HUES64 (cell line): Measurements from ENCODE around the gene TEX55. TPM values are rescaled to one million over a fixed set of nuclear protein-coding genes. Genes with fewer than 3 reads are reported as not detected.
"Not testable (repeated sequence)": the region's sequence is repeated elsewhere in the genome, so short reads cannot be mapped to it uniquely, and the experiment has no call there.

Experiments used
- H3K27ac ChIP-seq: 2 replicates; pipeline ENCODE4 v1.7.0; 2013; ENCODE audit warnings: low read depth, low read length, inconsistent platforms
- H3K27me3 ChIP-seq: 2 replicates; pipeline ENCODE4 v1.6.1; 2013; ENCODE audit warnings: mild to moderate bottlenecking, low read length; ENCODE audit not compliant: insufficient read depth
- H3K36me3 ChIP-seq: 2 replicates; pipeline ENCODE4 v1.6.1; 2013; ENCODE audit warnings: mild to moderate bottlenecking, low read length; ENCODE audit not compliant: insufficient read depth
- H3K4me1 ChIP-seq: 2 replicates; pipeline ENCODE4 v1.6.1; 2013; ENCODE audit warnings: mild to moderate bottlenecking, low read length, moderate library complexity; ENCODE audit not compliant: insufficient read depth
- H3K4me3 ChIP-seq: 2 replicates; pipeline ENCODE4 v1.5.1; 2013; ENCODE audit warnings: mild to moderate bottlenecking, low read length, moderate library complexity
- H3K9ac ChIP-seq: 2 replicates; pipeline ENCODE4 v1.6.1; 2013; ENCODE audit warnings: mild to moderate bottlenecking, low read depth, low read length
- H3K9me3 ChIP-seq: 2 replicates; pipeline ENCODE4 v1.6.1; 2013; ENCODE audit warnings: low read depth, low read length; ENCODE audit not compliant: insufficient read depth
- WGBS: fragments of 150-250, 120-280 bp; methylation state at CpG from one replicate; pipeline ENCODE4 v1.1.7; 2013; ENCODE audit warnings: missing lambda C conversion rate; 5-methylcytosine and 5-hydroxymethylcytosine counted together
- polyA plus RNA-seq, 2 experiments: library from polyadenylated mRNA; stranded (reverse); fragments of 50-300 nt; gene quantifications; one replicate each; pipeline ENCODE4 v1.2.3, GENCODE V29; 2013

TEX55 gene
- not detected for polyA plus RNA-seq (2013, experiment 1 of 2)
- not detected for polyA plus RNA-seq (2013, experiment 2 of 2)

DNA sequence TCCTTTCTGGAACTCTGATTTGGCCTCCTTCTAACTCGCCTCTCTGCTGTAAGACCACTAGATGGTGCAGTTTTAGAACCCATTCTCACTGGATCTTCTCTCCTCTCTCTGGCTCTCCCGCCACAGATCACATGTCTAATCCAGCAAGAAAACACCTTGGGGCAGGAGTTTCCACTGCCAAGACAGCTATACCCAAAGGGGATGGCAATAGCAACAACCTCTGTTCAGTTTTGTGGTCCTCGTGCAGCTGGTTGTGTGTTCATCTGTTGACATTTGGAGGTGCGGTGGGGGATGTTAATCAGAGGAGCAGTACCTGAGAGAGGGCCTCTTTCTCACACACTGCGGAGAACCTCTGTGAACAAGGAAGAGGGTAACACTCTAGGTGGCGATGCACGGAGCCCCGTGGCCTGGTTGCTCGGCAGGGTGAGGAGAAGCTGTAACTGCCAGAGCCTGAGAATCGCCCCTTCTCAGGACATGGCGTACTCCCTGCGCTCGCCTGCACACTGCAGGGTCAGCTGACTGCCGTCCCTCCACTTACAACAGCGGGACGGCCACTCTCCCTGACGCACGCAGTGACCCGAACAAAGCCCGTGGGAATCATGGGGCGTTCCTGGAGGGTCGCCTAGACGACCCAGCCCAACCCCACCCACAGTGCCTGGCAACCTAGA is at the start of gene TEX55:
Gene TEX55, plus strand, starts transcription at position 666 of the 668 bp plus-strand sequence. CDS start 25 bp downstream, outside the sequence.
- H3K27me3 ChIP-seq = no peaks in the 10 kb centered on the region
- no peaks in the 10 kb centered on the region for H3K36me3 ChIP-seq
- H3K4me1 ChIP-seq = no peaks in the 10 kb centered on the region
- no peaks in the 10 kb centered on the region for H3K9me3 ChIP-seq
- H3K9ac ChIP-seq = no peak within 1 kb of the TSS
- H3K4me3 ChIP-seq = no peak within 1 kb of the TSS
- WGBS = 81% methylated on average over 23 of the region's 23 CpGs
- no peak within 1 kb of the TSS for H3K27ac ChIP-seq

DNA sequence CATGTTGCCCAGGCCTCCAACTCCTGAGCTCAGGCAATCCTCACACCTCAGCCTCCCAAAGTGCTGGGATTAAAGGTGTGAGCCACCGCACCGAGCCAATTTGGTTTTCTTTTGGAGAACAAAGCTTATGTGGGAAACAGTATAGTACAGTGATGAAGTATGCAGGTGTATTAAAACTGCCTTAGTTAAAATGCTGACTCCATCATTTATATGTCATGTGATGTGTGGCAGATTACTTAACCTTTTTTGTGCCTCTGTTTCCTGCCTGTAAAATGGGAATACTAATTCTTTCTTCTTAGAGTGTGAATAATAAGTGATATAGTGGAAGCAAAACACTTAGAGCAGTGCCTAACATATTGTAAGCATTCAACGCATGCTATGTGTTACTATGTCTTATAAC is 48.0 kb upstream of the TEX55 start:
- Histone ChIP-seq H3K4me1 (peaks cover 3% of the 10 kb centered on the region; the same call in 1 of the 2 replicates), H3K36me3 (no peaks in the 10 kb centered on the region), H3K27ac (no peak overlapping the region), H3K9ac (no peak overlapping the region), H3K9me3 (peaks cover 4% of the 10 kb centered on the region; the same call in 1 of the 2 replicates), H3K4me3 (no peak overlapping the region), H3K27me3 (no peaks in the 10 kb centered on the region)
- 98% methylated on average over 3 of the region's 3 CpGs for WGBS

DNA sequence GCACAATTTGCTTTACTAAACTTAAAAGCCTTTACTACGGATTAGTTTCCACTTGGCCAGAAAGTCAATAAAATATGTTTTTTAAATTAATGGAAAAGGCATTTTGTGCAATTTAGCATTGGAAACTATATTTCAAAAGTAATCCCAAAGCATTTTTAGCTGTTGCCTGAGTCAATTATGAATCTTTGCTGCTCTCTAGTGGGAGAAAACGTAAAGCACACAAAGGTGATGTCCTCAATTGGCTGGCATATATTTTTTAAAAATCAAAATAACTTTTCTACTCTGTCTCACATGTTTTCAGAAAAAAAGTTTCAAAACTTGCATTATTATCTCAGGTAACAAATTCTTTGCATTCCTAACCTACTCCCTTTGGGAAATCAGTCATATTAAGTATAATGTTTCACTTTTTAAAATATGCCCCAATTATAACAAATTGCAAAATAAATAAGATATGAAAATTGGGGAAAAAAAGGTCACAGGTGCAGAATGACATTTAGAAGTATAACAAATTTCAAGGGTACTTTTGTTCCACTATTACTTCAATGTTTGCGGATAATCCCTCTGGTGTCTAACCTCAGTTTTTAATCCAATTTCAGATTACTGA is 47.2 kb upstream of the TEX55 start:
- Histone ChIP-seq H3K27ac (no peak overlapping the region), H3K27me3 (no peaks in the 10 kb centered on the region), H3K36me3 (no peaks in the 10 kb centered on the region), H3K4me1 (peaks cover 3% of the 10 kb centered on the region; the same call in 1 of the 2 replicates), H3K9me3 (peaks cover 4% of the 10 kb centered on the region; the same call in 1 of the 2 replicates), H3K9ac (no peak overlapping the region), H3K4me3 (no peak overlapping the region)
- 36% methylated on average over 2 of the region's 3 CpGs for WGBS

- H3K27ac ChIP-seq = no peak overlapping the region
- H3K27me3 ChIP-seq = no peaks in the 10 kb centered on the region
- H3K9me3 ChIP-seq = peaks cover 4% of the 10 kb centered on the region; the same call in 1 of the 2 replicates
- WGBS = 88% methylated on average over 2 of the region's 2 CpGs
- H3K4me1 ChIP-seq = no peaks in the 10 kb centered on the region
- H3K4me3 ChIP-seq = no peak overlapping the region
- H3K9ac ChIP-seq = no peak overlapping the region
- H3K36me3 ChIP-seq = no peaks in the 10 kb centered on the region
Observed at GRCh38 chr3:119099785-119100184, 46.2 kb upstream of the TEX55 start.

DNA sequence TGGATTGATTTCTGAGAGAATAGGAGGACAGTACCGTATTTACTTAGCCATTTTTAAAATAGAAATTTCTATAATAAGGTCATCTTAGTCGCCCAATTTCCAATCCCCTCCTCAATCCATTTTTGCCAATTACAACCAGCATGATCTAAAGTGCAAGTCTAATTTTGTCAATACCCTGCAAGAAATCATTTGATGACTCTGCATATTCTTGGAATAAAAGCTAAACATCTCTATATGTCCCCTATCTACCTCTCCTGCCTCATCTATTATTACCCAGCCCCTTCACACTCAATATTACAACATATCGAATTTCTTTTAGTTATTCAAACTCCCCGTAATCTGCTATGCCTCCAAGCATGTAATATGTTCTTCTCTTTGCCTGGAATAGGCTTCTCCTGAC is 41.9 kb upstream of the TEX55 start:
- WGBS = 88% methylated on average over 3 of the region's 4 CpGs
- H3K4me1 ChIP-seq = no peaks in the 10 kb centered on the region
- no peaks in the 10 kb centered on the region for H3K36me3 ChIP-seq
- H3K9me3 ChIP-seq = peaks cover 4% of the 10 kb centered on the region; the same call in 1 of the 2 replicates
- H3K9ac ChIP-seq = no peak overlapping the region
- H3K27me3 ChIP-seq = no peaks in the 10 kb centered on the region
- no peak overlapping the region for H3K4me3 ChIP-seq
- no peak overlapping the region for H3K27ac ChIP-seq

DNA sequence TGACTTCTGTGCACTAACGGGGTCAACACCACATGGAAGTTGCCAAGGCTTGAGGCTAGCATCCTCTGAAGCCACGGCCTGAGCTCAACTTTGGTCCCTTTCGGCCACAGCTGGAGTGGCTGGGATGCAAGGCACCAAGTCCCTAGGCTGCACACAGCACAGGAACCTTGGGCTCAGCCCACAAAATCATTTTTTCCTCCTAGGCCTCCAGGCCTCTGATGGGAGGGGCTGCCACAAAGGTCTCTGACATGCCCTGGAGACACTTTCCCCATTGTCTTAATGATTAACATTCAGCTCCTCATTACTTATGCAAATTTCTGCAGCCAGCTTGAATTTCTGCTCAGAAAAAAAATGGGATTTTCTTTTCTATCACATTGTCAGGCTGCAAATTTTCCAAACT is 27.6 kb upstream of the TEX55 start:
- not testable (repeated sequence) for H3K36me3 ChIP-seq, H3K9ac ChIP-seq, H3K4me3 ChIP-seq, H3K4me1 ChIP-seq, H3K27ac ChIP-seq, H3K27me3 ChIP-seq
- WGBS = 70% methylated on average over 3 of the region's 3 CpGs
- peaks cover 77% of the 10 kb centered on the region for H3K9me3 ChIP-seq

GRCh38 chr3:119120480-119120879 is 25.5 kb upstream of the TEX55 start:
- WGBS = 60% methylated on average over 1 of the region's 2 CpGs
- H3K27me3 ChIP-seq = no peaks in the 10 kb centered on the region
- H3K27ac ChIP-seq = peak overlapping the region; percentile 79; the same call in 1 of the 2 replicates
- H3K36me3 ChIP-seq = no peaks in the 10 kb centered on the region
- H3K4me1 ChIP-seq = peaks cover 3% of the 10 kb centered on the region; the same call in 1 of the 2 replicates
- no peak overlapping the region for H3K9ac ChIP-seq
- H3K4me3 ChIP-seq = no peak overlapping the region
- H3K9me3 ChIP-seq = peaks cover 58% of the 10 kb centered on the region

DNA sequence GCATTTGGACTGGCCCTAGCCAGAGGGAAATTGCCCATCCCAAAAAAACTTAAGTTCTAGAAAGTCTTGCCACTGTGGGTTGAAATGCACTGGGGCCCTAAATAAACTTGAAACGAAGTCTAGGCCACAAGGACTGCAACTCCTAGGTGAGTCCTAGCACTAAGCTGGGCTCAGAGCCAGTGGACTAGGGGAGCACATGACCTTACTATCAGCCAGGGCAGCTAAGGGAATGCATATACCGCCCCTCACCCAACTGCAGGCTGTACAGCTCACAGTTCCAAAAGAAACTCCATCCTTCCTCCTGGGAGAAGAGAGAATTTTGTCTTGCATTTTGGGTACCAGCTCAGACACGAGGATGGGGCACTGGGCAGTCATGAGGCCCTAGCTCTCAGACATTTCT is 23.6 kb upstream of the TEX55 start:
- Histone ChIP-seq H3K9me3 (peaks cover 39% of the 10 kb centered on the region), H3K4me1 (peaks cover 3% of the 10 kb centered on the region; the same call in 1 of the 2 replicates), H3K9ac (no peak overlapping the region), H3K27ac (no peak overlapping the region), H3K27me3 (no peaks in the 10 kb centered on the region), H3K4me3 (no peak overlapping the region), H3K36me3 (no peaks in the 10 kb centered on the region)
- 87% methylated on average over 2 of the region's 3 CpGs for WGBS

DNA sequence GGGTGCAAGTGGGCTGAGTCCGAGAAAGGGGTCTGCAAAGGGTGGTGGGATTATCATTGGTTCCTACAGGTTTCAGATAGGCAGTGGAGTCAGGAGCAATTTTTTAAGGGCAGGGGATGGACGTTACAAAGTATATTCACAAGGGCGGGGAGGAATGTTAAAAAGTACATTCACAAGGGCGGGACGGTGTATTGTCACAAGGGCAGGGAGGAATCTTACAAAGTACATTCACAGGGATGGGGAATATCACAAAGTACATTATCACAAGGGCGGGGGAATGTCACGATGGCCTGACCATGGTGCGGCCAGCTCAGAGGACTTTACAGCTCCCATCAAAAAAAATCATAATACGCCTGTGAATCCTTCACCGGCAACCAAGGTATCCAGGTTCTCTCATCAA is 20.6 kb upstream of the TEX55 start:
- no peaks in the 10 kb centered on the region for H3K36me3 ChIP-seq
- H3K27ac ChIP-seq = no peak overlapping the region
- H3K9me3 ChIP-seq = peaks cover 10% of the 10 kb centered on the region; the same call in 1 of the 2 replicates
- 95% methylated on average over 10 of the region's 10 CpGs for WGBS
- no peak overlapping the region for H3K4me3 ChIP-seq
- H3K27me3 ChIP-seq = no peaks in the 10 kb centered on the region
- H3K9ac ChIP-seq = no peak overlapping the region
- H3K4me1 ChIP-seq = peaks cover 3% of the 10 kb centered on the region

GRCh38 chr3:119125742-119126504 is 20.0 kb upstream of the TEX55 start:
- Histone ChIP-seq H3K36me3 (no peaks in the 10 kb centered on the region), H3K9me3 (peaks cover 10% of the 10 kb centered on the region; the same call in 1 of the 2 replicates), H3K27me3 (no peaks in the 10 kb centered on the region), H3K9ac (no peak overlapping the region), H3K4me3 (no peak overlapping the region), H3K27ac (no peak overlapping the region), H3K4me1 (peaks cover 3% of the 10 kb centered on the region)
- 81% methylated on average over 17 of the region's 17 CpGs for WGBS

DNA sequence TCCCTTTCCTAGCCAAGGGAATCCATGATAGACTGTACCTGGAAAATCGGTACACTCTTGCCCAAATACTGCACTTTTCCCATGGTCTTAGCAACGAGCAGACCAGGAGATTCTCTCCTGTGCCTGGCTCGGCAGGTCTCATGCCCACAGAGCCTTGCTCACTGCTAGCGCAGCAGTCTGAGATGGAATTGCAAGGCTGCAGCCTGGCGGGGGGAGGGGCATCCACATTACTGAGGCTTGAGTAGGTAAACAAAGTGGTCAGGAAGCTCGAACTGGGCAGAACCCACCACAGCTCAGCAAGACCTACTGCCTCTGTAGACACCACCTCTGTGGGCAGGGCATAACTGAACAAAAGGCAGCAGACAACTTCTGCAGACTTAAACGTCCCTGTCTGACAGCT is 15.7 kb upstream of the TEX55 start:
- H3K27me3 ChIP-seq, H3K36me3 ChIP-seq, H3K4me1 ChIP-seq, H3K9me3 ChIP-seq, H3K9ac ChIP-seq, H3K27ac ChIP-seq, H3K4me3 ChIP-seq: not testable (repeated sequence)
- 67% methylated on average over 6 of the region's 7 CpGs for WGBS
